CD4-positive, alpha-beta T cell treated with Interleukin-2 at 100 ng/mL for 4 hours (primary cell): ENCODE data around the gene SIPA1L3.

Source experiments
- DNase-seq: peaks from one replicate; pipeline ENCODE4 v3.0.0-alpha.2; 2020; ENCODE audit warnings: low spot score

Gene SIPA1L3

GRCh38 chr19:38239816-38240215, 332.8 kb downstream of the SIPA1L3 start:
- no peak for DNase-seq

- DNase-seq, result no peak
Measured at GRCh38 chr19:38243279-38243673, 336.3 kb downstream of the SIPA1L3 start.

GRCh38 chr19:38245826-38246498, 339.0 kb downstream of the SIPA1L3 start:
- no peak for DNase-seq

GRCh38 chr19:38247126-38247525, 340.1 kb downstream of the SIPA1L3 start:
- DNase-seq, result no peak

- DNase-seq, result no peak
Measured at GRCh38 chr19:38247734-38248268, 340.8 kb downstream of the SIPA1L3 start.

- DNase-seq, result no peak
Measured at GRCh38 chr19:38248421-38248820, 341.4 kb downstream of the SIPA1L3 start.

GRCh38 chr19:38250428-38250820, 343.4 kb downstream of the SIPA1L3 start:
- DNase-seq, result no peak

GRCh38 chr19:38250821-38251563, 344.0 kb downstream of the SIPA1L3 start:
- DNase-seq, result no peak

GRCh38 chr19:38251564-38252051, 344.6 kb downstream of the SIPA1L3 start:
- no peak for DNase-seq

- no peak for DNase-seq
Measured at GRCh38 chr19:38252385-38252784, 345.4 kb downstream of the SIPA1L3 start.

- DNase-seq, result no peak
Measured at GRCh38 chr19:38252941-38253691, 346.1 kb downstream of the SIPA1L3 start.

- no peak for DNase-seq
Measured at GRCh38 chr19:38253788-38254187, 346.8 kb downstream of the SIPA1L3 start.

GRCh38 chr19:38255383-38256014, 348.5 kb downstream of the SIPA1L3 start:
- no peak for DNase-seq
